HUES6 (cell line): ENCODE data around the gene HIC1.

Source experiments
- H3K27ac ChIP-seq: 2 replicates; pipeline ENCODE4 v1.7.0; 2013; ENCODE audit warnings: low read depth, mild to moderate bottlenecking, low read length, inconsistent platforms
- H3K27me3 ChIP-seq: 2 replicates; pipeline ENCODE4 v1.6.1; 2013; ENCODE audit warnings: low read length; ENCODE audit not compliant: control insufficient read depth, insufficient read depth
- H3K36me3 ChIP-seq: 2 replicates; pipeline ENCODE4 v1.6.1; 2013; ENCODE audit warnings: low read length; ENCODE audit not compliant: control insufficient read depth, insufficient read depth
- H3K4me1 ChIP-seq: 2 replicates; pipeline ENCODE4 v1.6.1; 2013; ENCODE audit warnings: low read length; ENCODE audit not compliant: control insufficient read depth, insufficient read depth
- H3K4me3 ChIP-seq: 2 replicates; pipeline ENCODE4 v1.5.1; 2013; ENCODE audit warnings: low read depth, low read length
- H3K9ac ChIP-seq: one replicate; pipeline ENCODE4 v1.6.1; 2013; ENCODE audit warnings: mild to moderate bottlenecking, low read length
- H3K9me3 ChIP-seq: 2 replicates; pipeline ENCODE4 v1.6.1; 2013; ENCODE audit warnings: low read depth, low read length; ENCODE audit not compliant: control insufficient read depth, insufficient read depth

Gene HIC1

DNA sequence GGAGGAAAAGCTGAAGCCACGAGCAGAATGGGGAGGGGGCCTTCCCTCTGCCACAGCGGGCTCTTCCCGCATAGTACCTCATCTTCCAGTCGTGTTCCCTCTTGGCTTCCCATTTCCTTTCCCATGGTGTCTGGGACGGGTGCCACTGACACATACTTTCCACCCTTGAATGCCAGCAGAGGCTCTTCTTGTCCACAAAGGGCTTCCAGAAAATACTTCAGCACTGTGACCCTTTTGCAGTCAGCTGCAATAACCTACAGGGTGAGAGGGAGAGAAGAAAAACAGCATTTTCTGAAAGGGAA lies 30.7 kb downstream of the HIC1 start:
- H3K9me3 ChIP-seq, result no peaks in the 10 kb centered on the region
- H3K27ac ChIP-seq, result no peak overlapping the region
- H3K36me3 ChIP-seq, result peaks cover 19% of the 10 kb centered on the region
- H3K27me3 ChIP-seq, result no peaks in the 10 kb centered on the region
- H3K4me3 ChIP-seq, result no peak overlapping the region
- no peak overlapping the region for H3K9ac ChIP-seq
- peaks cover 24% of the 10 kb centered on the region for H3K4me1 ChIP-seq

DNA sequence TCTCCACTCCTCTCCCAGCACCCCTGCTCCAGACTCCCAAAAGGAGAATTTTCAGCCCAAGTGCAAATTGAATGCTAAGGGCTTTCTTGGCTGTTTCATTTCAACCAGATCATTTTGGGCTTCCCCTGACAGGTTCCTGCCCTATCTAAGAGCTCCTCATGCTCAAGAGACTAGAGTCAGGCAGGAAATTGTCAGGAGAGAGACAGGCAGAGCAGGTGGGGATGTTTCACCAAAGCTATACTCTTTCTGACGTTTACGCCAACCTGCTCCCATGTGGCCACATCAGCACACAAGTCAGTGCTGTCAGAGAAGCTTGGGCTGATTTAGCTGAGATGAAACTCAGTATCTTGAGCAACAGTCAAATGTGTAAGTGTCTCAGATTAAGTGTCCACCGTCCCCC lies 31.4 kb downstream of the HIC1 start:
- Histone ChIP-seq H3K9ac (no peak overlapping the region), H3K27ac (no peak overlapping the region), H3K27me3 (no peaks in the 10 kb centered on the region), H3K36me3 (peaks cover 13% of the 10 kb centered on the region), H3K9me3 (no peaks in the 10 kb centered on the region), H3K4me3 (no peak overlapping the region), H3K4me1 (peaks cover 31% of the 10 kb centered on the region)

DNA sequence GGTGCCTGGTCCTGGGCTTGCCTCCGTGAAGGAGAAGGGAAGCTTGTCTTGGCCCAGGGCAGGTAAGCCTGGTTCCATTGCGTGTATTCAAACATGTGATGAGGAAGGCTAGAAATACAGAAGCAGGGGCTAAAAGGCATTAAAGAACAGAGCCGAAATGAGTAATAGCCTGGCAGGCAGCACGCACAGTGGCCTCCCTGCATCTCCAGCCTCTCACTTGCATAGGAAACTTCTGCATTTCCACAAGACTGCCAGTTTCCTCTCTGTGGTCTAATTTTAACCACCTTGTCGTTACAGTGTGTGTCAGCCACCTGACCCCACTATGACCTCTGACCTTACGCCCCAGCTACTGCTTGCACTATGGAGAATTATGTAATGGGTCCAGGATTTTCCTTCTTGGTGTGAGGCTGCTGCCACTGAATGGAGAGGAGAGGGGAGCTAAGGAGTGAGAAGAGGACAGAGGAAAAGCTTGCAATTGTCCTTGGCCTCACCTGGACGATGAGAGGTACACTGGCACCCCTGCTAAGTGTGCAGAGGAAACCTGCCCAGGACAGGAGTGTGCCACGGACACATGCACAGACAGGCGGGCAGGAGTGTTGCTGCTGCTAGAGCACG lies 32.8 kb downstream of the HIC1 start:
- no peak overlapping the region for H3K4me3 ChIP-seq
- H3K4me1 ChIP-seq, result peaks cover 29% of the 10 kb centered on the region
- H3K27ac ChIP-seq, result no peak overlapping the region
- H3K9me3 ChIP-seq, result no peaks in the 10 kb centered on the region
- no peak overlapping the region for H3K9ac ChIP-seq
- H3K27me3 ChIP-seq, result no peaks in the 10 kb centered on the region
- H3K36me3 ChIP-seq, result peaks cover 9% of the 10 kb centered on the region; the same call in 1 of the 2 replicates

GRCh38 chr17:2089021-2089422 lies 34.1 kb downstream of the HIC1 start:
- Histone ChIP-seq H3K4me3 (no peak overlapping the region), H3K27ac (no peak overlapping the region)

GRCh38 chr17:2090210-2090641 lies 35.3 kb downstream of the HIC1 start:
- Histone ChIP-seq H3K27ac (no peak overlapping the region), H3K27me3 (no peaks in the 10 kb centered on the region), H3K4me1 (peaks cover 30% of the 10 kb centered on the region), H3K9me3 (no peaks in the 10 kb centered on the region), H3K36me3 (0 out of 2 replicates have a peak, but pooled peaks cover 6% of the 10 kb centered on the region), H3K4me3 (no peak overlapping the region), H3K9ac (no peak overlapping the region)

More at GRCh38 chr17:2089021-2089422, 34.1 kb downstream of the HIC1 start:
- no peak overlapping the region for H3K9ac ChIP-seq
- no peaks in the 10 kb centered on the region for H3K27me3 ChIP-seq
- peaks cover 29% of the 10 kb centered on the region for H3K4me1 ChIP-seq
- no peaks in the 10 kb centered on the region for H3K9me3 ChIP-seq
- H3K36me3 ChIP-seq, result 0 out of 2 replicates have a peak, but pooled peaks cover 7% of the 10 kb centered on the region

- Histone ChIP-seq H3K27ac (no peak overlapping the region), H3K36me3 (no peaks in the 10 kb centered on the region), H3K9me3 (no peaks in the 10 kb centered on the region), H3K4me3 (no peak overlapping the region), H3K27me3 (no peaks in the 10 kb centered on the region), H3K4me1 (peaks cover 30% of the 10 kb centered on the region), H3K9ac (no peak overlapping the region)
Observed at GRCh38 chr17:2090804-2091534, 36.1 kb downstream of the HIC1 start.

DNA sequence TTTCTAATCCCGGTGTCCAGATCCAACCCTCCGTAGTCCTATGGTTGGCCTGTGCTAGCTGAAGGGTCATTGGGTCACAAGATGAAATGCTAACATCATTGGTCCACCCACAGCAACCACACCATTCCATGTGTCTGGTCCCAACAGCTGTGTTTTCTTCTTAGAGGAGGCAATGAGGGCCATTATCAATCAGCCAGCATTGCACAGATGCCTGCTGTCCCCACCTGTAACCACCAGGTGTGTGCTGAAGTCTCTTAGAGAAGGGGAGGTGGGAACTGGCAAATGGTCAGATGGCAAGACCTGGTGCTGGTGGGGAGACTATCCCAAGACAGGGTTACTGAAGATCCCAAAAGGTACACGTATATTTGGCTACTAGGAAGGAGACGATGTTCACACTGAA lies 37.4 kb downstream of the HIC1 start:
- H3K9me3 ChIP-seq, result no peaks in the 10 kb centered on the region
- H3K9ac ChIP-seq, result no peak overlapping the region
- no peak overlapping the region for H3K27ac ChIP-seq
- no peaks in the 10 kb centered on the region for H3K27me3 ChIP-seq
- no peak overlapping the region for H3K4me3 ChIP-seq
- no peaks in the 10 kb centered on the region for H3K36me3 ChIP-seq
- H3K4me1 ChIP-seq, result peaks cover 30% of the 10 kb centered on the region

DNA sequence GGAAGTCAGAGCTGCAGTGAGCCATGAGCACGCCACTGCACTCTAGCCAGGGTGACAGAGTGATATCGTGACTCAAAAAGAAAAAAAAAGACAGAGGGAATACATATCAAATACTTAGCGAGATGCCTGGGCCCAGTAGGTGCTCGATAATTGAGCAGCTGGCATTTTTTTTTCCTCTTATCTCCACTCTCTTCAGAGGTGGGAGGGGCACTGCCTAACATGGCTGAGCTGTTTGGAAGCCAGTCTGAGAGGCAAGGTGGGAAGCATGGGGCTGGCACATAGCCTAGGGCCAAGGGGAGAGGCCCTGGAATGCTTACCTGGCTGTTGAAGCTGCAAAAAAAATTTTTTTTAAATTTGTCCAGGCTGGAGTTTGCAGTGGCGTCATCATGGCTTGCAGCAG lies 38.4 kb downstream of the HIC1 start:
- H3K27me3 ChIP-seq, result no peaks in the 10 kb centered on the region
- H3K4me3 ChIP-seq, result no peak overlapping the region
- no peak overlapping the region for H3K9ac ChIP-seq
- no peaks in the 10 kb centered on the region for H3K36me3 ChIP-seq
- H3K9me3 ChIP-seq, result no peaks in the 10 kb centered on the region
- H3K27ac ChIP-seq, result no peak overlapping the region
- peaks cover 30% of the 10 kb centered on the region for H3K4me1 ChIP-seq

GRCh38 chr17:2094891-2095535 lies 40.1 kb downstream of the HIC1 start:
- no peaks in the 10 kb centered on the region for H3K9me3 ChIP-seq
- no peak overlapping the region for H3K27ac ChIP-seq
- H3K36me3 ChIP-seq, result no peaks in the 10 kb centered on the region
- H3K4me1 ChIP-seq, result peaks cover 17% of the 10 kb centered on the region
- H3K4me3 ChIP-seq, result no peak overlapping the region
- no peaks in the 10 kb centered on the region for H3K27me3 ChIP-seq
- no peak overlapping the region for H3K9ac ChIP-seq

DNA sequence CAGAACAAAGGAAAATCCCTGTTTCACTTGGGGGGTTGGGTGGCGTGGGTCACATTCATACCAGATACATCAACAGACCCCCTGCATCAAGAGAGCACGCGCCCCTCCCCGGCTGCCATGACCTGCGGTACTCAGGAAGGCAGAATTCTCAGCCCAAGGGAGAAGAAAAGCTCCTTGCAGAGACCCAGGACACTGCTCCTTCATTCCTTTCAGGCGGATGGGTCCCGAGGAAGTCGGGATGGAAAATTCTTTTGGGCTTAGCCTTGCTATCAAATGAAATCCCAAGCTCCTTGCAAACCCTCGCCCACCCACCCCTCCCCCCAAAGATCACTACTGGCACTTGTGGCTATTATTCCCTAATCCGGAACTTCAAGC lies 40.6 kb downstream of the HIC1 start:
- H3K36me3 ChIP-seq, result no peaks in the 10 kb centered on the region
- no peak overlapping the region for H3K4me3 ChIP-seq
- peaks cover 13% of the 10 kb centered on the region for H3K4me1 ChIP-seq
- no peaks in the 10 kb centered on the region for H3K9me3 ChIP-seq
- H3K27ac ChIP-seq, result no peak overlapping the region
- H3K27me3 ChIP-seq, result no peaks in the 10 kb centered on the region
- no peak overlapping the region for H3K9ac ChIP-seq

GRCh38 chr17:2101448-2102257 lies 46.8 kb downstream of the HIC1 start:
- H3K36me3 ChIP-seq, result no peaks in the 10 kb centered on the region
- H3K9ac ChIP-seq, result no peak overlapping the region
- no peak overlapping the region for H3K27ac ChIP-seq
- H3K9me3 ChIP-seq, result no peaks in the 10 kb centered on the region
- H3K4me1 ChIP-seq, result no peaks in the 10 kb centered on the region
- no peaks in the 10 kb centered on the region for H3K27me3 ChIP-seq
- no peak overlapping the region for H3K4me3 ChIP-seq
